Measurements from ENCODE around the gene DRAM2. TPM values are rescaled to one million over a fixed set of nuclear protein-coding genes. Genes with fewer than 3 reads are reported as not detected.

The DRAM2 gene
- total and polyA plus RNA-seq, 8 donors = 2.6 to 420 (median 37.4) TPM

- Histone ChIP-seq H3K27ac (no peak overlapping the region), H3K27me3 (no peaks in the 10 kb centered on the region), H3K36me3 (peaks cover 8 to 76% (median 63%) of the 10 kb centered on the region in 4 donors), H3K4me3 (no peak overlapping the region), H3K9me3 (no peaks in the 10 kb centered on the region), H3K4me1 (peaks cover 0 to 6% (median 2%) of the 10 kb centered on the region in 4 donors)
- 82 to 92% (median 84%) methylated on average over 2 of the region's 2 CpGs for WGBS, 5 donors
- no peak for DNase-seq
- no peak for TF ChIP-seq EP300 (IDR thresholded peaks at IDR 0.05)
- TF ChIP-seq CTCF (IDR thresholded peaks at IDR 0.05) = no peak
- TF ChIP-seq POLR2A (IDR thresholded peaks at IDR 0.05) = no peak
- TF ChIP-seq POLR2AphosphoS5 (IDR thresholded peaks at IDR 0.05) = no peak
- intact Hi-C loops (cut with DNase I; ENCODE audit: low total_unique reads) = no loop called here
Measured at GRCh38 chr1:111182052-111182451, 42.2 kb upstream of the DRAM2 start.

GRCh38 chr1:111179968-111180533 is 40.2 kb upstream of the DRAM2 start:
- intact Hi-C loops (cut with DNase I; ENCODE audit: low total_unique reads) = no loop called here
- H3K27me3 ChIP-seq = no peaks in the 10 kb centered on the region
- no peaks in the 10 kb centered on the region for H3K9me3 ChIP-seq
- TF ChIP-seq EP300 (IDR thresholded peaks at IDR 0.05) (no peak), POLR2AphosphoS5 (IDR thresholded peaks at IDR 0.05) (no peak), CTCF (IDR thresholded peaks at IDR 0.05) (no peak), POLR2A (IDR thresholded peaks at IDR 0.05) (no peak)
- peaks cover 0 to 4% (median 0%) of the 10 kb centered on the region in 4 donors for H3K4me1 ChIP-seq
- no peak for DNase-seq
- peaks cover 3 to 73% (median 64%) of the 10 kb centered on the region in 4 donors for H3K36me3 ChIP-seq
- H3K4me3 ChIP-seq = no peak overlapping the region
- H3K27ac ChIP-seq = no peak overlapping the region

GRCh38 chr1:111176678-111177077 is 36.8 kb upstream of the DRAM2 start:
- no peak overlapping the region for H3K27ac ChIP-seq
- intact Hi-C loops (cut with DNase I; ENCODE audit: low total_unique reads) = no loop called here
- WGBS, 5 donors = 15 to 54% (median 38%) methylated on average over 1 of the region's 1 CpG
- H3K36me3 ChIP-seq = peaks cover 3 to 68% (median 63%) of the 10 kb centered on the region in 4 donors
- no peaks in the 10 kb centered on the region for H3K4me1 ChIP-seq
- H3K9me3 ChIP-seq = no peaks in the 10 kb centered on the region
- no peak overlapping the region for H3K4me3 ChIP-seq
- TF ChIP-seq EP300 (IDR thresholded peaks at IDR 0.05) (no peak), CTCF (IDR thresholded peaks at IDR 0.05) (no peak), POLR2AphosphoS5 (IDR thresholded peaks at IDR 0.05) (no peak), POLR2A (IDR thresholded peaks at IDR 0.05) (no peak)
- no peaks in the 10 kb centered on the region for H3K27me3 ChIP-seq
- no peak for DNase-seq

GRCh38 chr1:111175349-111175748 is 35.5 kb upstream of the DRAM2 start:
- 85 to 94% (median 90%) methylated on average over 3 of the region's 3 CpGs for WGBS, 5 donors
- intact Hi-C loops (cut with DNase I; ENCODE audit: low total_unique reads) = no loop called here
- H3K36me3 ChIP-seq = peaks cover 3 to 68% (median 64%) of the 10 kb centered on the region in 4 donors

More at GRCh38 chr1:111175349-111175748, 35.5 kb upstream of the DRAM2 start:
- Histone ChIP-seq H3K27ac (no peak overlapping the region), H3K4me3 (no peak overlapping the region), H3K27me3 (no peaks in the 10 kb centered on the region), H3K9me3 (no peaks in the 10 kb centered on the region), H3K4me1 (no peaks in the 10 kb centered on the region)
- DNase-seq = no peak
- no peak for TF ChIP-seq POLR2A (IDR thresholded peaks at IDR 0.05)
- no peak for TF ChIP-seq EP300 (IDR thresholded peaks at IDR 0.05)
- no peak for TF ChIP-seq CTCF (IDR thresholded peaks at IDR 0.05)
- TF ChIP-seq POLR2AphosphoS5 (IDR thresholded peaks at IDR 0.05) = no peak
